GM19025 (cell line): Measurements from ENCODE around the gene KRTAP17-1.

Experiments used
- ATAC-seq: cut with Tn5 transposase; IDR thresholded peaks from one replicate; pipeline ENCODE4 v1.9.1; 2021; ENCODE audit warnings: mild to moderate bottlenecking, low read depth, moderate library complexity; ENCODE audit not compliant: unreplicated experiment

Gene KRTAP17-1

GRCh38 chr17:41333836-41334235 lies 18.3 kb upstream of the KRTAP17-1 start:
- no peak for ATAC-seq

- ATAC-seq, result no peak
Observed at GRCh38 chr17:41333098-41333497, 17.6 kb upstream of the KRTAP17-1 start.

GRCh38 chr17:41332239-41332638 lies 16.7 kb upstream of the KRTAP17-1 start:
- ATAC-seq, result no peak

- ATAC-seq, result no peak
Observed at GRCh38 chr17:41331606-41332005, 16.1 kb upstream of the KRTAP17-1 start.

GRCh38 chr17:41329279-41329948 lies 13.9 kb upstream of the KRTAP17-1 start:
- ATAC-seq, result no peak

- no peak for ATAC-seq
Observed at GRCh38 chr17:41328207-41328606, 12.7 kb upstream of the KRTAP17-1 start.

- no peak for ATAC-seq
Observed at GRCh38 chr17:41327411-41328120, 12.1 kb upstream of the KRTAP17-1 start.

GRCh38 chr17:41326173-41327145 lies 10.9 kb upstream of the KRTAP17-1 start:
- ATAC-seq, result no peak

GRCh38 chr17:41325611-41326010 lies 10.1 kb upstream of the KRTAP17-1 start:
- no peak for ATAC-seq

GRCh38 chr17:41325126-41325525 lies 9.6 kb upstream of the KRTAP17-1 start:
- no peak for ATAC-seq

- no peak for ATAC-seq
Observed at GRCh38 chr17:41324180-41325075, 8.9 kb upstream of the KRTAP17-1 start.

- no peak for ATAC-seq
Observed at GRCh38 chr17:41322903-41323895, 7.7 kb upstream of the KRTAP17-1 start.

GRCh38 chr17:41322094-41322902 lies 6.8 kb upstream of the KRTAP17-1 start:
- no peak for ATAC-seq

GRCh38 chr17:41318231-41318630 lies 2.7 kb upstream of the KRTAP17-1 start:
- no peak for ATAC-seq

GRCh38 chr17:41315814-41316445 lies 420 bp upstream of the KRTAP17-1 start:
- no peak for ATAC-seq

- ATAC-seq, result no peak
Observed at GRCh38 chr17:41311111-41311510, 4.4 kb downstream of the KRTAP17-1 start.

- ATAC-seq, result peak; percentile 26
Observed at GRCh38 chr17:41308918-41309359, 6.6 kb downstream of the KRTAP17-1 start, which contains the start of gene KRTAP16-1. Gene KRTAP16-1 (minus strand): TSS chr17:41309309. CDS start chr17:41309253, 56 bp downstream.
